HUES64 (cell line): ENCODE results near the gene FCRLA.

ENCODE experiments used
- H3K27ac ChIP-seq: 2 replicates; pipeline ENCODE4 v1.7.0; 2013; ENCODE audit warnings: low read depth, low read length, inconsistent platforms
- H3K27me3 ChIP-seq: 2 replicates; pipeline ENCODE4 v1.6.1; 2013; ENCODE audit warnings: mild to moderate bottlenecking, low read length; ENCODE audit not compliant: insufficient read depth
- H3K36me3 ChIP-seq: 2 replicates; pipeline ENCODE4 v1.6.1; 2013; ENCODE audit warnings: mild to moderate bottlenecking, low read length; ENCODE audit not compliant: insufficient read depth
- H3K4me1 ChIP-seq: 2 replicates; pipeline ENCODE4 v1.6.1; 2013; ENCODE audit warnings: mild to moderate bottlenecking, low read length, moderate library complexity; ENCODE audit not compliant: insufficient read depth
- H3K4me3 ChIP-seq: 2 replicates; pipeline ENCODE4 v1.5.1; 2013; ENCODE audit warnings: mild to moderate bottlenecking, low read length, moderate library complexity
- H3K9ac ChIP-seq: 2 replicates; pipeline ENCODE4 v1.6.1; 2013; ENCODE audit warnings: mild to moderate bottlenecking, low read depth, low read length
- H3K9me3 ChIP-seq: 2 replicates; pipeline ENCODE4 v1.6.1; 2013; ENCODE audit warnings: low read depth, low read length; ENCODE audit not compliant: insufficient read depth
- WGBS: fragments of 150-250, 120-280 bp; methylation state at CpG from one replicate; pipeline ENCODE4 v1.1.7; 2013; ENCODE audit warnings: missing lambda C conversion rate; 5-methylcytosine and 5-hydroxymethylcytosine counted together

The FCRLA gene

DNA sequence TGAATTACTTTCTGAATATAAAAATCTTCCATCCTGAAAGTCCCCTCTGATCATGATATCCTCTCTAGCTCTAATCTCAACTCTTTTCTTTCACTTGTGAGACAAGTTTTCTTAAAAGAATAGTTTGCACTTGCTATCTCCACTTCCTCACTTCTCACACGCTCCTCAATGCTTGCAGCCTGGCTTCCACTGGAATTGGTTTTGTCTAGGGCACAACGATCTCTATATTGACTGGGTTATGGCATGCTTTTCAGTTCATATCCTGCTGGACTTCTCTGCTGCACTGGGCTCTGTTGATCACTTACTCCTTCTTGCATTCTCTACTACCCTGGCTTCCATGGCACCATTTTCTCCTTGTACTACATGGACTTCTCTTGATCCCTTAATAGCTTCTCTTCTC lies 474 bp downstream of the FCRLA start:
- Histone ChIP-seq H3K27ac (no peak overlapping the region), H3K4me3 (no peak overlapping the region), H3K9ac (no peak overlapping the region), H3K4me1 (peaks cover 9% of the 10 kb centered on the region; the same call in 1 of the 2 replicates), H3K36me3 (no peaks in the 10 kb centered on the region), H3K27me3 (no peaks in the 10 kb centered on the region), H3K9me3 (no peaks in the 10 kb centered on the region)
- WGBS, result 92% methylated on average over 2 of the region's 2 CpGs

DNA sequence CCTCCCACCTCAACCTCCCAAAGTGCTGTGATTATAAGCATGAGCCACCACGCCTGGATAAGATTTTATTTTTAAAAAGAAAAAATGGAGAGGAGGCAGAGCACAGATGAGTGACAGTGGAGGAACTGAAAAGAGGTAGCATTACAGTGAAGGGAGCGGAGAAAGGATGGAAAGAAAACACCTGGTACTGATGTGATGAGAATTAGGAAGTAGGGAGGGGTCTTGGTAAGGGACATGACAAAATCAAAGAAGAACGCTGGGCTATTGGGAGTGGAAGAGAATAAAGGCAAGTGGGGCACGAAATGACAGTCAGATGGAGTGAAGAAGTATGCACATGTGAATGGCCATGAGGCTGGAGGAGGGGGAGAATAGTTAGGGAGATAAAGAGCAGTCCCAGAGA lies 2.3 kb downstream of the FCRLA start:
- H3K4me1 ChIP-seq, result peaks cover 9% of the 10 kb centered on the region; the same call in 1 of the 2 replicates
- H3K4me3 ChIP-seq, result no peak overlapping the region
- no peaks in the 10 kb centered on the region for H3K36me3 ChIP-seq

DNA sequence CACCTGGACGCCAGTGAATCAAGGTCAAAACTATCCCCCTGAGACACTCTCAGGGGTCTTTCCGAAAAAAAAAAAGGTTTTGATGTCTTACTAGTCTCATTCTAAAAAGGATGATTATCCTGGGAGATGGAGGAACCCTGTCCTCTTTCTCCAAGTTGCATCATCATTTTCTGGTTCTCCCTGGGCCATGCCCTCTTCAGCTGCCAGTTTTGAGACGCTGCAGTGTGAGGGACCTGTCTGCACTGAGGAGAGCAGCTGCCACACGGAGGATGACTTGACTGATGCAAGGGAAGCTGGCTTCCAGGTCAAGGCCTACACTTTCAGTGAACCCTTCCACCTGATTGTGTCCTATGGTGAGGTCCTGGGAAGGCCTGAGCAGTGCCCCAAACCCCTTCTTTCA lies 3.5 kb downstream of the FCRLA start:
- H3K27ac ChIP-seq, result no peak overlapping the region
- 91% methylated on average over 4 of the region's 4 CpGs for WGBS
- H3K9ac ChIP-seq, result no peak overlapping the region
- H3K4me1 ChIP-seq, result peaks cover 9% of the 10 kb centered on the region; the same call in 1 of the 2 replicates
- H3K4me3 ChIP-seq, result no peak overlapping the region
- no peaks in the 10 kb centered on the region for H3K27me3 ChIP-seq
- no peaks in the 10 kb centered on the region for H3K36me3 ChIP-seq
- H3K9me3 ChIP-seq, result no peaks in the 10 kb centered on the region

More for the DNA sequence above, 2.3 kb downstream of the FCRLA start:
- H3K27ac ChIP-seq, result no peak overlapping the region
- H3K9me3 ChIP-seq, result no peaks in the 10 kb centered on the region
- H3K9ac ChIP-seq, result no peak overlapping the region
- 82% methylated on average over 4 of the region's 4 CpGs for WGBS
- H3K27me3 ChIP-seq, result no peaks in the 10 kb centered on the region

DNA sequence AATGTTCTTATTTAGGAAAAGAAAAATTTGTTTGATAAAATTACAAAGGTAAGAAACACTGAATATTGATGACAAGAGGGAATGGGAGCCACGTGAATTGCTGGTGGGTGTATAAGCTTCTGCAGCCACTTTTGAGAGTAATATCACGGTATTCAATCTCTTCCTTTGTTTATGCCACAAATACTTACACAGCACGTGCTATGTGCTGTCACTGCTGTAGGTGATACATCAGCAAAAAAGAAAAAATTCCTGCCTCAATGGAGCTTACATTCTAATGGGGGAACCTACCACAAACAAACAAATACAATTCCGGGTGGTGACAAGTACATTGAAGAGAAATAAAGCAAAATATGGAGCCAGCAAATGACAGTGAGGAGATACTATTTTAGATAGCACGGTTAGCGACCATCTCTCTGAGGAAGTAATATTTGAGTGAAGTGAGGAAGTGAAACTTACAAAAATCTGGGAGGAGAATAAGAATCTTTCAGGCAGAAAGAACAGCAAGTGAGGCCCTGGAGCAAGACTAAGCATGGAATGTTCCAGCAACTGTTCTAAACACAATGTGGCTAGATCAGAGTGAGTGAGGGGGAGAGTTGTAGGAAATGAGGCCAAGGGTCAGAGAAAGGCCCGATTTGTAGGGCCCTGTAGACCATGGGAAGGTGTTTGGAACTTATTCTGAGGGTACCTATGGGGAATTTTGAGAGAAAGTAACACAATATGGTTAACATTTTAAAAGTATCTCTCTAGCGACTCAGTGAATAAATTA lies 11.7 kb downstream of the FCRLA start:
- 92% methylated on average over 8 of the region's 8 CpGs for WGBS
- Histone ChIP-seq H3K27ac (no peak overlapping the region), H3K27me3 (peaks cover 8% of the 10 kb centered on the region), H3K4me1 (no peaks in the 10 kb centered on the region), H3K36me3 (no peaks in the 10 kb centered on the region), H3K4me3 (no peak overlapping the region), H3K9ac (no peak overlapping the region), H3K9me3 (no peaks in the 10 kb centered on the region)

DNA sequence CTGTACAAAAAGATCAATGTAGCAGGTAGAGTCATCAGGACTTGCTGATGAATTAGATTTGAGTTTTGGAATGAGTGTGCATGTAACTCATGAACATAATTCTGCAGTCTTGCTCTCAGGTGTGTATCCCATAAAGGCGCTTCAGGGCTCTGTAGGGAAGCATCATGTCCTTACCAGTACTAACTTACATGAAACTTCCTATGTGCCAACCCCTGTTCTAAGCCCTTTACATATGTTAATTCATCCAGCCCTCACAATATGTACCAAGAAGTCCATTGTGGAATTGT lies 12.2 kb downstream of the FCRLA start:
- Histone ChIP-seq H3K9me3 (no peaks in the 10 kb centered on the region), H3K4me1 (no peaks in the 10 kb centered on the region), H3K27ac (no peak overlapping the region), H3K36me3 (no peaks in the 10 kb centered on the region), H3K4me3 (no peak overlapping the region), H3K27me3 (peaks cover 9% of the 10 kb centered on the region), H3K9ac (no peak overlapping the region)
- WGBS, result 88% methylated on average over 1 of the region's 1 CpG

DNA sequence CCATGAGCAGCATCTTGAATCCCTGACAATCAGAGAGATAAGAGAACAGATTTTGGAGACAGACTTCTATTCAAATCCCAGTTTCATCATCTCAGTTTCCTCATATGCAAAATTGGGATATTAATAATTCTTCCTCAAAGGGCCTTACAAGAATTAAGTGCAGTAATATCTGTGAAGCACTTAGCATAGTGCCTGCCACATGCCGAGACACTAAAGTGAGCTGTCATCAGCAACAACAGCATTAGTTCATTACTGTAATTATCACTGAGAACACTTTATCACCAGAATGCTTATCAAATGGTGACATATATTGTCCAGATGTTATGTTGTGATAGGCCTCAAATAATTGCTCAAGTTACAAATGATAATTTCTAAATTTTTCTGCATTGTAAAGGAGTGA lies 13.4 kb downstream of the FCRLA start:
- Histone ChIP-seq H3K4me1 (no peaks in the 10 kb centered on the region), H3K9ac (no peak overlapping the region), H3K36me3 (no peaks in the 10 kb centered on the region), H3K27me3 (peaks cover 20% of the 10 kb centered on the region), H3K4me3 (no peak overlapping the region), H3K27ac (no peak overlapping the region), H3K9me3 (no peaks in the 10 kb centered on the region)
- WGBS, result 89% methylated on average over 1 of the region's 1 CpG

DNA sequence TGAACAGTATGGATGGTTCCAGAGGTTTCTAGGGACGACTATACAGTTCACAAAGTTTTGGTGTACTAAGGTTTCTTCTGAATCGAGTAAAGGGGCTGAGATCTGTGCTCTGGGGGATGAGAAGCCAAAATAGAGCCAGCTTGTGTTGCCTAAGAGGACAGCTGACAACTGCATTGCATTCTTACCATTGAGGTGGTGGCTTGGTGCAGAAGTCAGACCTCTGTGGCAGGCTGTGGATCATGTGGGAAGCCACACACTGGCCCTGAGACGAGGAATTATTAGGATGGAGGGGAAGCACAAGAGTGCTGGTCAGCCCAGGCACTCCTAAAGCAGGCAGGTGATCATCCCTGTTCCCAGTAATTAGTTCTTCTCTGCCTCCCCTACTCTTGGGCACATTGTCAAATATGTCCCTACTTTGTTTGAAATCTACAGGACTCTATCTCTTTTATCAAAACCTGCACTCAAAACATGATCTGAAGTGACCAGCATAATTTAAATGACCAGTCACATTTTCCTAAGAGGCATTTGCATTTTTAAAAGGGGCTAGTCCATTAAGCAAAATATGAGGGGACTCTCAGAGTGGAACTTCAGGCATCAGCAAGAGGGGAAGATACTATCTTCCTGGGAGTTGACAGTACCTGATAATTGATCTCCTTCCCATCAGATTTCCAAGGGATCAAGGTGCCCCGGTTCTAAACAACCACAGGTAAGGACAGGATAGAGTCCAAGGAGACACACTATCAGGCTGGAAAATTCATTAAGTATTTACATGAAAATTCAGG lies 14.1 kb downstream of the FCRLA start, which contains the start of gene FCRLB:
Gene FCRLB, plus strand, starts transcription at position 589 of the 782 bp plus-strand sequence. CDS start 1,129 bp downstream, outside the sequence.
- Histone ChIP-seq H3K36me3 (no peaks in the 10 kb centered on the region), H3K27me3 (peaks cover 28% of the 10 kb centered on the region), H3K27ac (no peak within 1 kb of the TSS), H3K4me1 (no peaks in the 10 kb centered on the region), H3K4me3 (no peak within 1 kb of the TSS), H3K9ac (no peak within 1 kb of the TSS), H3K9me3 (no peaks in the 10 kb centered on the region)
- 91% methylated on average over 4 of the region's 4 CpGs for WGBS

DNA sequence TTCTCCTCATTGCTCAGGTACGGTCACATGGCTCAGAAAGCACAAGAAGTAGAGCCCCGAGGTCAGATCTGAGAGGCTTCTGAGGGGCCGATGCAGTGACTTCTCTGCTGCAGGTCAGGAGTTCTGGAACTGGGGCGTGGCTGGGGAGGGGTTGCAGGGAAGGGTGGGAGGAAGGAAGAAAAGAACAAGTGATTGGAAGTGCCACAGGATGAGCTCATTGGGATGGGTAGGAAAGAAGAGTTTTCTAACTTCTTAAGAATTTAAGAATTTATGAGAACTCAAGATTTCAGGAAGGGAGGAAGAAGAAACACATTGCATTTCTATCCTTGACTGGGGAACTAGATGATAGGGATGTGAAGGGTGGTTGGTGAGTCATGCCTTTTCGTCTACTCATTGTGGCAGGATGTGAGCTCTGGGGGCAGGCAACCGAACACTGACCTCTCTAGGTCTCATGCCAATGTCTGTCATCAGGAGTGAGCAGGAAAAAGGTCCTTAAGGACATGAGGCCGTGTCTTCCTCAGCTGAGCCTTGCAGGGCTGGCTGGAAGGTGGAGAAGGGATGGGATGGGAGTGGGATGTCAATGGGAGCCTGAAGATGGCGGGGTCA lies 14.8 kb downstream of the FCRLA start:
- Histone ChIP-seq H3K27ac (no peak overlapping the region), H3K9ac (no peak overlapping the region), H3K27me3 (peaks cover 32% of the 10 kb centered on the region), H3K36me3 (no peaks in the 10 kb centered on the region), H3K9me3 (no peaks in the 10 kb centered on the region), H3K4me3 (no peak overlapping the region), H3K4me1 (no peaks in the 10 kb centered on the region)
- WGBS, result 64% methylated on average over 8 of the region's 8 CpGs

DNA sequence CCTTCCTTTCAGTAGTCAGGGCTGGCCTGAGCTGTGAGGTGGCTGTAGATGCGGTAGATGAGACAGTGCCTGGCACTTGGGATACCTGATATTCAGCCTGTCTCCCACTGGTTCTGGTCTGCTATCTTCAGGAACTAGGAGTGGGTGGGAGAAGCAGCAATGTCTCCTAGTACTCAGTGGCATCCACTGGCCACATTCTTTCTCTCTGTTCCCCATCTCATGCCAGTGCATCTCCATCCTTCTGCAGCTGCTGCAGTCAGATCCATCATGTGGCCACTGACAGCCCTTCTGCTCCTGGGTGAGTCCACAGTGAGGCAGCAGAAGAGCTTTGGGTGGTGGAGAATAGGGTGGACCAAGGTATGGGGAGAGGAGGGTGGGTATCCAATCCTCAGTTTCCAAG lies 15.4 kb downstream of the FCRLA start:
- 100% methylated on average over 1 of the region's 1 CpG for WGBS
- peaks cover 36% of the 10 kb centered on the region for H3K27me3 ChIP-seq
- no peak overlapping the region for H3K9ac ChIP-seq
- H3K4me3 ChIP-seq, result no peak overlapping the region
- no peaks in the 10 kb centered on the region for H3K9me3 ChIP-seq
- H3K4me1 ChIP-seq, result no peaks in the 10 kb centered on the region
- no peaks in the 10 kb centered on the region for H3K36me3 ChIP-seq
- H3K27ac ChIP-seq, result no peak overlapping the region

DNA sequence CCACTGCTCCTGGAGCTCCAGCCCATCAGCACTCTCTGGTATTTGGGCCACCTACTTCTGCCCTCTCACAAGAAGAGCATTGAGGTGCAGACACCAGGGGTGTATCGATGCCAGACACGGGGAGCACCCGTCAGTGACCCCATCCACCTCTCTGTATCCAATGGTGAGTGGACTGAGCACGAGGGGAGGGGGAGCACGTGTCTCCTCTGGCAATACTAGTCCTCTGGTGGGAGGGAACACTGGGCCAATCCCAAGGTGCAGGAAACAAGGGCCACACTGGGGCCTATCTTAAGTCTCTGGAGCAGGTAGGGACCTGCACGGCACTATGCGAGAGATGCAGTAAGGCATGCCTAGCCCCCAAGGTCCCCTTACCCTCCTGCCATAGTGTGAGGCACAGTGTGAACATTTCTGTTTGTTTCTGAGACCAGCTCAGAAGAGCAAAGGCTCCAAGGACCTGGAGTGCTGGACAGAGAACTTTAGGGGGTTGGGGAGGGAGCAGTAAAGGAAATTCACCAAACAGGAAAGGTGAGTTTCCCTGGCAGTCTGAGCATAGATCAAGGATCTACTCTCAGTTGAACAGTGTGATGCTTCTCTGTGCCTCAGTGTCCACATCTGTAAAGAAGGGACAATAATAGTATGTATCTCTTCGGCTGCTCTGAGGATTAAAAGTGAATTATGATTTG lies 16.6 kb downstream of the FCRLA start:
- Histone ChIP-seq H3K9ac (no peak overlapping the region), H3K4me1 (peaks cover 3% of the 10 kb centered on the region; the same call in 1 of the 2 replicates), H3K27me3 (peaks cover 46% of the 10 kb centered on the region), H3K4me3 (no peak overlapping the region), H3K27ac (no peak overlapping the region), H3K36me3 (no peaks in the 10 kb centered on the region), H3K9me3 (no peaks in the 10 kb centered on the region)
- 90% methylated on average over 8 of the region's 8 CpGs for WGBS
